Activated CD8-positive, alpha-beta memory T cell treated with anti-CD3 and anti-CD28 coated beads, Interleukin-2, amount 50 U/mL, for 24 hours (primary cell): ENCODE data around the gene IL20RB.
"Not testable (repeated sequence)": the region's sequence is repeated elsewhere in the genome, so short reads cannot be mapped to it uniquely, and the experiment has no call there.

Experiments used
- DNase-seq: peaks from one replicate; pipeline ENCODE4 v3.0.0-alpha.2; 2020; ENCODE audit errors: extremely low read depth

IL20RB gene

DNA sequence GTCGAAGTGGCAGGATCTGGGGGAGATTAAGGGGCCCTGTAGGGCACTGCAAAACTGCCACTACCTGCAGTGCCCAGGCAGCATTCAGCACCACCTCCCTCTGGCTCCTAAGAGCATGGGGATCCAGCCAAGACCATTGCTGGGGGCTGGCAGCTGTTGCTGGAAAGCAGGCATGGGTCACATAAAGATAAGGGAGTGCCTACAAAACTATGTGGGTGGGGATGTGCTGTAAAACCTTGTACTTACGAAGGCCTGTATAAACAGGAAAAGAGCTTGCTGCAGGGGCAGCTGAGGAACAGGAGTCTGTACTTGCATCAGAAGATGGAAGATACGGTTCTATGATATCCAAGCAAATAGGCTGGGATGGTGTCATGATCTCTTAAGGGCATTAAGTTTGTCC, 27.1 kb downstream of the IL20RB start:
- no peak for DNase-seq

GRCh38 chr3:136987398-136987980, 29.7 kb downstream of the IL20RB start:
- DNase-seq: not testable (repeated sequence)

- no peak for DNase-seq
These were observed 30.9 kb downstream of the IL20RB start for GRCh38 chr3:136988651-136989050.

DNA sequence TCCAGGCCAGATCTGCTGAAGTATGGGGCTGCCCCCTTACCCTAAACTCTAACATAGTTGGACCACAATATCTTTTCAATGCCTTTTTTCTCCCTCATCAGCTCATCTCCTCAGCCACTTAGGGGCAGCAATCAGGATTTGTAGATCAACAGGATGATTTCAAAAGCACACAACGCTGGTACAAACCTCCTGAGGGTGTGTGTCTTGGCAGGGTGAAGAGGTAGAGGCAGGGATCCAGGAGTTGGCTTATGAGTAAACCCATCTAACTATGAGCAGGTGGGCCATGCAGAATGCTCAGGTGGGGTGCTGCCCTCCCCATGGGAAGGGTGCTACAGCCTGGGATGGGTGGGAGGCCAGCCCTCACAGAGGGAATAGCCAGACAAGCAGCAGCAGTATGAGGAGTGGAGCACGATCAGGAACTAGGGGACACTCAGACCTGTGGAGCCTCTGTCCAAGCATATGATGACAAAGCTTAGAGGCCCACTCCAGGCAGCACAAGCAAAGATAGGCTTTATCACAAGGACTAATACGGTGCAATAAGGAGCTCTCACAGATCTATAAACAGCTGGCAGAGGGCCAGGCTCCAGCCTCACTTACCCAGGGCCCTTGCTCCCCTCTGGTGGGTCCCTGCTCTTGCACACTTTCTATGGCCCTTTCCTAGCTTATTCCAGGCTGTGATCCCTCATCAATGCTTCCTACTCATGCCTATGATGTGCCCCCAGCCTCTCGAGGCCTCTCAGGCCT, 32.2 kb downstream of the IL20RB start:
- no peak for DNase-seq

GRCh38 chr3:136990826-136991225, 33.0 kb downstream of the IL20RB start:
- no peak for DNase-seq

DNA sequence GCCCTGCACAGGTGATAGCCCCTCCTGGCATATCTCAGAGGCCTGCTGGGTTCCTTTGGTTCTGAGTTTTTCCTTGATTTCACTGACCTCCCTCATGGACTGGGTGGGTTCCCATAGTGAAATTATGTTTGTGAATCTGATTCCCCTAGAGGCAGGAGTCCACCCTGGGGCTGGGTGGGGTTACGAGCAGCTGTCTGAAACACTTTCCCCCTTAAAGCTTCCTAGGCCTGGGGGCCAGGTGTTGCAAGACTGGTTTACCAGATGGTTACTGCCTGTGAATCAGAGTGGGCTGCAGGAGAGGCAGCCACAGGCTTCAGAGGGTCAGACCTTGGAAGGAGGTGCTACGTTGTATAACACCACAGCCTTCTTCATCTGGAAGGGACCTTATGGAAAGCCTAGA, 34.3 kb downstream of the IL20RB start:
- no peak for DNase-seq

DNA sequence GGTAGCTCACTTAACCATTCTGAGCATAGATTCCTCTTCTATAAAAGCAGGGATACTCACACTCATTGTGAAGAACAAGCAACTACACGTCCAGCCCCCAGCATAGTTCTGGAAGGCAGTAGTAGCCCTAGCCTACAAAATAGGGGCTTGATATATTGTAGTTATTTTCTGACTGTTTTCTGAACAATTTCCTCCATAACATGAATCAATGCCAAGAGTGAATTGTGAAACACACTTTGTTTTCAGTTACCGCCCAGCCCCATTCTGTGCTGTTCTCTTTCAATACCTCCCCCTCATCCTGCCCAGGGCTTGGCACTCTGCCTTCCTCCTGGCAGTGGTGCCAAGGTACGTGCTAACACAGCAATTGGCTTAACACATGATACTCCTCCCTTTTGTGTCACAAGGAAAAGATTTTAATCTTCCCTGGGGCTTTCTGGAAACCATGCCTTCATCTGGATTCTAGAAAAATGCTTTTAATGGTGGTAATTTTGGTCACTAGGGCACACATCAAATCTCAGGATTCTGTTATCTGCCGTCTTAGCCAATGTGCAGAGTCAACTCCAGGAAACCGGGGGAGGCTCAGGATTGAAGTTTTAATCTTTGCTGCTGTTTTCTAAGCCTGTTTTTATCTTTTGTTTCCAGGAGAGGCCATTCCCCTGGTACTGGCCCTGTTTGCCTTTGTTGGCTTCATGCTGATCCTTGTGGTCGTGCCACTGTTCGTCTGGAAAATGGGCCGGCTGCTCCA, 37.2 kb downstream of the IL20RB start:
- no peak for DNase-seq

GRCh38 chr3:136995652-136996051, 37.9 kb downstream of the IL20RB start:
- DNase-seq: no peak

DNA sequence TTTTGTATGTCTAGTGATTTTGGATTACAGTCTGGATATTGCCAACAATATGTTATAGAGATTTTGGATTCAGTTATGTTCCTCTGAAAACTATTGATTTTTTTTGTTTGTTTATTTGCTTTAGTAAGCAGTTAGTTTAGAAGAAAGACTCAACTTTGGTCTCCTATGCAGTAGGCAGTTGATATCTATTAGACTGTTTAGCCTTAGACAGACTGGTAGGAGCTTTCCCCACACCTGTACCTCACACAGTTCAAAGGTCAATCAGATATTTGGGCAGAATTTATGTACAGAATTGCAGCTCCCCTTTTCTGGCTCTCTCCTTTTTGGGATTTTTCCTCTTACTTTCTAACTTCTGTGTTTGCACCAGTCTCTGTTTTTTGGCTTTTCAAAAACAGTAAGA, 42.3 kb downstream of the IL20RB start:
- no peak for DNase-seq

DNA sequence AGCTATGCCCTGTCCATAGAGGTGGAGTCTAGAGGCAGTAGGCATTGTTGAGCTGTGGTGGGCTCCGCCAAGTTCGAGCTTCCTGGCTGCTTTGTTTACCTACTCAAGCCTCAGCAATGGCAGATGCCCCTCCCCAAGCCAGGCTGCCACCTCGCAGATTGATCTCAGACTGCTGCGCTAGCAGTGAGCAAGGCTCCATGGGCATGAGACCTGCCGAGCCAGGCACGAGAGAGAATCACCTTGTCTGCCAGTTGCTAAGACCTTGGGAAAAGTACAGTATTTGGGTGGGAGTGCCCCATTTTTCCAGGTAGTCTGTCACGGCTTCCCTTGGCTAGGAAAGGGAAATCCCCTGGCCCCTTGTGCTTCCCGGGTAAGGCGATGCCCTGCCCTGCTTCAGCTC, 49.6 kb downstream of the IL20RB start:
- not testable (repeated sequence) for DNase-seq

- no peak for DNase-seq
These were observed 50.3 kb downstream of the IL20RB start for GRCh38 chr3:137008131-137008530.

DNA sequence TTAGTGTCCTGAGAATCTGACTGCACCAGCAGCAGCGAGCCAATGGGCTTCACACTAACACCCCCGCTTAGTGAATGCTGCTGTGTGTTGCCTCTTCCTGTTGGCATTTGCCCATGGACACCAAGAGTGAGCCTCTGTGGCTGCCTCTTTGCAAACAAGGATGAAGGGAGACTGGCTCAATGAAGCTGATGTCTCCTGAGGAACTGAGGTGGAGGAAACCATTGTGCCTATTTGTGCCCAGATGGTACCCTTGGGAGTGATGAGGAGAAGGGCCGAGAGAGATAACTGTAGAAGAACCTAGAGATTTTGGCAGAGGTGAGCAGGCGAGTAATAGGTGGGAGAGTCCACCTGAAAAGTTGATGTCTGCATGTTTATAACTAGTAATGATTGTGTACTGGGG, 51.2 kb downstream of the IL20RB start:
- no peak for DNase-seq

- DNase-seq: no peak
These were observed 52.4 kb downstream of the IL20RB start for GRCh38 chr3:137010137-137010536.

DNA sequence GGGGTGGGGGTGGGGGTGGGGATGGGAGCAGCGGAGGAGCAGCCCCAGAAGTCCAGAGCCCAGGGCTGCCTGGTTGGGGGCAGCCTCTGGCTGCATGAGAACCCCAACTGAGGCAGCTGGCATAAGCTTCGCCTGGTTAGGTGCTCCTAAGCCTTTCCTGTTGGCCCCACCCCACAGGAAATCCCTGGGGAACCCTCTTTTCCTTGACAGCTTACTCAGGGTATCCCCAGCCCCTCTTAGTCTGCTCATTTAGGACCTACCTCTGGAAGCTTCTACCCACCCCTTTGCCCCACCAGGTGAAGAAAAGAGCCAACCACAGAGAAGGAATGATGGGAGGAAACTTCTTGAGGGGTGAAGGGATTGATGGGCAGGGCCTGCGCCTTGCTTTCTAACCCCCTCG, 53.4 kb downstream of the IL20RB start:
- DNase-seq: no peak

- no peak for DNase-seq
These were observed 54.3 kb downstream of the IL20RB start for GRCh38 chr3:137012097-137012501.

DNA sequence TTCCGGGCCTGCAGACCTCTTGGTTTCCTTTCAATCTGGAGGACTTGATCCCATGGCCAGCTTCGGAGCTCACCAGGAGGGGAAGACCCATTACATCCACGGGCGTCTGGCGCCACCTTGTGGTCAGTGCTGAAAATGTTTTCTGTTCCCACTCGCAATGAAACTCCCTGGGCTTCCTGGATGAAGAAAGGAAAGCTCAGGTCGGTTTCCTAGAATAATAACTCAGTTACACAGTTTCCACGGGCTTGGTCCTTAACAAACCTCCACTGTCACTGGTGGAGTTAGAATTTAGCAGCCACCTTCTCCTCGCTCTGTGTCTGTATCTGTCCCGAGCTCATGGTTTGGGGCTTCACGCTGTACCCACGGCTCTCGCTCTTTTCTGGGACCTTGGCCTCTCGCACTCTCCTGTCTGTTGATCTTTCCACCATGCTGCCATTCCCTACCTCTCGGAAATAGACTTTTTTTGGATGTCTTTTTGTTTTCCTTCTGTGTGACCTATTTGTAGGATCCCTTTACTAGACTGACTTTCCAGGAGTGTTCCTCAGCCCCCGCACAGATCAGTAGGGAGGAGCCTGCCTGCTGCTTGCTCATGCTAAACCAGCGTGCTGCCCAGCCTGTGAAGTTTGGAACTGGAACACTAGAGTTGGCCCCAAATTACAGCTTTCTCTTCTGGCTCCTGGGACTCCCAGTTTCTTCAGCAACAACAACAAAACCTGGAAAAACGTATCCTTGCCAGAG, 56.3 kb downstream of the IL20RB start:
- DNase-seq: peak; percentile 56

DNA sequence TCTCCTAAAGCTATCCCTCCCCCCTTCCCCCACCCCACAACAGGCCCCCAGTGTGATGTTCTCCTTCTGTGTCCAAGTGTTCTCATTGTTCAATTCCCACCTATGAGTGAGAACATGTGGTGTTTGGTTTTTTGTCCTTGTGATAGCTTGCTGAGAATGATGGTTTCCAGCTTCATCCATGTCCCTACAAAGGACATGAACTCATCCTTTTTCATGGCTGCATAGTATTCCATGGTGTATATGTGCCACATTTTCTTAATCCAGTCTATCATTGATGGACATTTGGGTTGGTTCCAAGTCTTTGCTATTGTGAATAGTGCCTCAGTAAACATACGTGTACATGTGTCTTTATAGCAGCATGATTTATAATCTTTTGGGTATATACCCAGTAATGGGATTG, 59.5 kb downstream of the IL20RB start:
- not testable (repeated sequence) for DNase-seq

DNA sequence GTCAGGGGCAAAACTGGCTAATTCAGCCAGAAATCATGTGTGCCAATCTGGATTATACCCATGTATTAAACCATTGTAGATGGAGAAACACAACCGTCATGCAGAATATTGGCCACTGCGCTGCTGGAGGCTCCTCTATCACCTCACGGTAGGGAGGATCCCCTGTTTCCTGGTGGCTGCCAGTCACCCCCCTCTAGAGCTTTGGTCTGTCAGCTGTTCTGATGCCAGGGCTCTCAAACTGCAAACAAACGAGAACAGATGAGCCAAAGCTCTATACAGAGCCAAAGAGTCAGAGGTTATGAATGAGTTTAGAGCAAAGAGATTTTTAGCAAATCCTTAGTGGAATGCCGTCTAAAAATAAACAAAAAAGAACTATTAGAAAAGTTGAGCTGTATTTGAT, 62.5 kb downstream of the IL20RB start:
- no peak for DNase-seq

DNA sequence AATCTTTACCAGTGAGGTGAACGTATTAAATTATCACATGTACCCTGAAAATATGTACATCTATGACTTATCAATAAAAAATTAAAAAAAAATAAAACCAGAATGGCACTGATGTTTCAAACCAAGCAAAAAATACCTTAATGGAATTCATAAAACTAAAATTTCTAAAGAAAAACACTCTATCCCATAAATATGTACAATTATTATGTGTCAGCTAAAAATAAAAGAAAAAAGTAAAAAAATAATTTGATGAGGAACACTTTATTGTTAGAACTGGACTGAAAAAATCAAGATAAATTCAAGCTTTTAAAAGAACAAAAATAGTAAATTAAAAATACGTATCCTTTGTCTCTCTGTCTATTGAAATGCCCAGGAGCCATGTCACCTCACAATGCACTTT, 63.1 kb downstream of the IL20RB start:
- no peak for DNase-seq

DNA sequence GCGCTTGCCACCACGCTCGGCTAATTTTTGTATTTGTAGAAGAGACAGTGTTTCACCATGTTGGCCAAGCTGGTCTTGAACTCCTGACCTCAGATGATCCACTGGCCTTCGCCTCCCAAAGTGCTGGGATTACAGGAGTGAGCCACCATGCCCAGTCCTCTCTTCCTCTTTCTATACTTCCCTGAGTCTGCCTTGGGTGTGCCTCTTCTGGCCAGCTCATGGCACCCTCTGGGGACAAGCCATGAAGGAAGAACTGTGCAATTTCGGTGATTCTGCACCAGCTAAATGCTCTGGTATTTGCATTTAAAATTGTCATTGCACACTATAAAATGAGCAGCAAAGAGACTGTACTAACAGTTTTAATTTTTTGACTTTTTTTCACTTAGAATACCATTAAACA, 66.6 kb downstream of the IL20RB start:
- no peak for DNase-seq

- DNase-seq: no peak
These were observed 68.9 kb downstream of the IL20RB start for GRCh38 chr3:137026701-137027100.

- DNase-seq: peak; percentile 66
These were observed 74.8 kb downstream of the IL20RB start for GRCh38 chr3:137032465-137033120.
